Measurements from ENCODE around the gene PTEN.

- TF ChIP-seq CTCF (IDR thresholded peaks at IDR 0.05; ENCODE audit: insufficient read depth, low read depth, low read length) (no peak), EZH2 (IDR thresholded peaks at IDR 0.05; ENCODE audit: insufficient read depth, low read length) (no peak)
These were observed 92.6 kb downstream of the PTEN start for GRCh38 chr10:87956055-87956454.
